Stimulated activated CD4-positive, alpha-beta T cell treated with anti-CD3 and anti-CD28 coated beads, Interleukin-12 subunit alpha, Interleukin-12 subunit beta, amount 100 ng/mL, for 4 hours (primary cell): Measurements from ENCODE around the gene ARL4C.

Experiments
- DNase-seq: peaks from one replicate; pipeline ENCODE4 v3.0.0-alpha.2; 2020

Gene ARL4C

DNA sequence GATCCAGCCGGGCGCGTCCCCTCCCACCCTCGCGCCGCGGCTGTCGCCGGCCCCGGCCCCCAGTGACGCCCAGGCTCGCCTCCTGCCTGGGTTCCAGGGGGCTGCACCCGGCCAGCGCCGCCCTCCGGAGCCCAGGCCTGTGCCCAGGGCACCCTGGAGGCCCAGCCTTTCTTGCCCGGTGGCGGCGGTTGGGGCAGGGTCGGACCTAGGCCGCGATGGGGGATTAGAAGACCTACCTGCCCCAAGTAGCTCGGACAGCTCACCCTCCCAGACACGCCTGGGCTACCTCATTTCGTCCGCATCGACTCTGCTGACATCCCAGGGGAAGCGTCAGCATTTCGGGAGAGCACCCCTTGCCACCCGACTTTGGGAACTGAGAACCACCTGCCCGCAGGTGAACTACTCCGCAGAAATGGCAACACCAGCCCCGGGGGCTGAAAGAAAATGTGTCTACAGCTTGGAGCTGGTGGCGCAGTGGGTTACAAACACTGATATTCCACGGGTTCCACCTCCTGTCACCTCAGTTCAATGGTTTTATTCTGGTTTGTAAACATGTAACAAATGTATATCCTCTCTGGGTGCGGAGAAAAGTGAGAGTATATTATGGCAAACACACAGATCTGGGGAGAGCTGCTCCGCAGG, 834 bp upstream of the ARL4C start:
- no peak for DNase-seq

GRCh38 chr2:234496055-234496834, 636 bp downstream of the ARL4C start:
- DNase-seq, result no peak

GRCh38 chr2:234495251-234496054, 1.4 kb downstream of the ARL4C start:
- DNase-seq, result no peak

DNA sequence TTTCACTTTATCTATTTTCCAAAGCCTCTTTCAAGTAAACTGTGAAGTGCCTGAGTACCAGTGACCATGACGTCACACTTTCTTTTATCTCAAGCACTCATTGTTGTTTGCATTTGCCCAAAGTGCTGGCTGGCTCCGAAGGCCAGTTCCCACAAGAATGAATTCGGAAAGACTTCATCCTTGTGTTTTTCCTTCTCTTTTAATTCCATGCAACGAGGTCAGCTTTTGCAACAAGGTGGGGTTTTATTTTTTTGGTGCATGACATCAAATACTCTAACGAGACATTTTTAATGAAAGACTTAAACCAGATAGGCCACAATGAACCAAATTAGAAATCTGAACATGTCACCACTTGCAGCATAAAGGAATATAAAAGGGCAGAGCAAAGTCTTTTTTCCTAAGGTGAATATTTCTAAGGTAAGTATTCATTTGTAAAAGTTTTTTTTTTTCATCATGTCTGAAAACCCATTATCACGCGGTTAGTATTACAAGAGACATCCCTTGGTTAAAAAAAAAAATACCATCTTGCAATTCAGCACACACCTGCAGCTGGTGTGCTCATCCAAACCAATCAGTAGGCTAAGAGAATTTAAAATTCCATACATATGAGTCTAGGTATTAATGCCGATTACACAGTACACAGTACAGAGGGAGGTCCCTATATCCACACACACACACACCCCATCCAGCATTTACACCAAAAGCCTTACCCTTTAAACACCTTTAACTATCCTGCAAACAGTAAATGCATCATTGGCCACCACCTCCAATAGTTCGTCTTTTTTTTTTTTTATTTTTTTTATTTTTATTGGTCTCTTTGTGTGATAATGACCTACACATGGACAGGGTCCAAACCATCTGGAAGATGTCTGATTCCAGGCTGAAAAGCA, 2.3 kb downstream of the ARL4C start:
- no peak for DNase-seq

- DNase-seq, result no peak
These were observed 3.1 kb downstream of the ARL4C start for GRCh38 chr2:234493796-234494195.

GRCh38 chr2:234492717-234493485, 4.0 kb downstream of the ARL4C start:
- DNase-seq, result no peak

DNA sequence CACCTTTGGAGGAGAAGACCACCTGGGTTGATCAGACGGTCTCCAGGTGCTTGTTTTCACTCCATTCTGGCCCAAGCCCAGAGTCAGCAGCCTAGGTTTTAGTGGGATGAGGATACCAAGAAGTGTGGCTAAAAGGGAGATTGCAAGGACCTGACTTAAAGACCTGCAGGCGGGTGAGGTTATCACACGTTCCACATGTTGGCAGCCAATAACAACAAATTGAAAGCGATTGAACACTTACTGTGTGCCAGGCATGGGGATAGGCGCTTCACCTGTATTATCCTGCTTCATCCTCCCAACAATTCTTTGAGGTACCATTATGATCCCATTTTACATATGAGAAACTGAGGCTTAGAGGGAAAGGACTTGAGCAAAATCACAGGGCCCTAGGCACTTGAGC, 5.0 kb downstream of the ARL4C start:
- no peak for DNase-seq

- no peak for DNase-seq
These were observed 5.6 kb downstream of the ARL4C start for GRCh38 chr2:234491281-234491680.

- DNase-seq, result no peak
These were observed 6.4 kb downstream of the ARL4C start for GRCh38 chr2:234490271-234491091.

DNA sequence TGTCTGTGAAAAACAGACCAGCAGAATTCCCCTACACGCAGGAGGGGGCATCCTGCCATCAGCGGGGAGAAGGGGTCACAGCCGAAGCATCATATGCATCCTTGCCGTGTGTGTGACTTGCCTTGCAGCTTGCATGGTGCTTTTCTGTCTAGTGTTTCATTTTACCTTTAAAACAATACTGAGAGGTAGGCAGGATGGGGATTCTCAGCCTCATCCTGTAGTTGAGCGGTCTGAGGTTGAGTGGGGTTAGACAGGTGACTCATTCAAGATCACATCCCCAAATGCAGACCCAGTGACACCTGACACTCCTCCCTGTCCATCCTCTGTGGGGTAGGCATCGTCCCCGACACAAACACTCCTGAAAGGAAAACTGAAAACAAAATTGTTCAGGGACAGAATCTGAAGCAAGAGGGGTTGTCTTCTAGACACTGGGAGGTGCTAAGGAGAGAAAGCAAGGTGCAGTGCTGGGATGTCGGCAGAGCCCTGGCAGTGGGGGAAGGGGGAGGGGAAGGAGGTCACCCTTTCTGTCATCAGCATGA, 7.9 kb downstream of the ARL4C start:
- DNase-seq, result no peak

DNA sequence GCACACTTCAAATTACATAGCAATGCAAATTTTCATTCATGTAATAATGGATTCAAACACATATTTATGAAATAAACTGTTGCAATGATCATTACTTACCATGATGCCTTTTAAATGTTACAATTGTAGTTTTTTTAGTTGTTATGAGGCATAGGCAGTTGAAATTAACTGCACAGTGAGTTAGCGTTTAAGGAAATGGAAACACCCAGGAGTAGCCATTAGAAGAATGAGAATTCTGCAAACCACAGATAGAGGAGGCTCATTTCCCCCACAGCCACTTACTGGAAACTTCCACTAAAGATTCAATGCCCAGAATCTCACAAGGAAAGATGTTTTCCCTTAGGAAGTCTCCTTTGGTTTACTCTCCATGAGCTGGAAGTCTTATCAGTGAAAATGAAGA, 8.4 kb downstream of the ARL4C start:
- no peak for DNase-seq

- no peak for DNase-seq
These were observed 9.5 kb downstream of the ARL4C start for GRCh38 chr2:234487356-234487755.

DNA sequence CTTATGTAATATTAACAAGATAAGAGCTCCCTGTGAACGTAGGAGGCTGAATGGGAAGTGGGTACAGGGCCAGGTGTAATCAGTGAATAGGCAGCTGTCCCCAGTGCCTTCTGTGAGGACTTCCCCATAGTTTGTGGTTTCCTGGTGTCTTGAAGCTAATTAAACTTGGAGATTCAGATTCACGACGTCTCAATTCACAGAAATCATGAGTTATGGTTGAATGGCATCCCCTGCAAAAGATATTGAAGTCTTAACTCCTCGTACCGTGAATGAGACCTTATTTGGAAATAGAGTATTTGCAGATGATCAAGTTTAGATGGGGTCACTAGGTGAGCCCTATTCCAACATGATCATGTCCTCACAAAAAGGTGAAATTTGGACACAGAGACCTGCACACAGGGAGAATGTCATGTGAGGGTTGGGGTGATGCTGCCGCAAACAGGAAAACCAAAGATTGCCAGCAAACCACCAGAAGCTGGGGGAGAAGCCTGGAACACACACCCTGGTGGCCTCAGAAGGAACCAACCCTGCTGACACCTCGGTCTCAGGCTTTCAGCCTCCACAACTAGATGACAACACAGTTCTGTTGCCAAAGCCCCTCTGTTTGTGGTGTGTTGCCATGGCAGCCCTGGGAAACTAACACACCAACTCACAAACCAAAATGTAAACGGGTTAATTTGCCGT, 13.2 kb downstream of the ARL4C start:
- no peak for DNase-seq

GRCh38 chr2:234481301-234481700, 15.6 kb downstream of the ARL4C start:
- DNase-seq, result no peak

GRCh38 chr2:234480337-234480736, 16.5 kb downstream of the ARL4C start:
- no peak for DNase-seq

DNA sequence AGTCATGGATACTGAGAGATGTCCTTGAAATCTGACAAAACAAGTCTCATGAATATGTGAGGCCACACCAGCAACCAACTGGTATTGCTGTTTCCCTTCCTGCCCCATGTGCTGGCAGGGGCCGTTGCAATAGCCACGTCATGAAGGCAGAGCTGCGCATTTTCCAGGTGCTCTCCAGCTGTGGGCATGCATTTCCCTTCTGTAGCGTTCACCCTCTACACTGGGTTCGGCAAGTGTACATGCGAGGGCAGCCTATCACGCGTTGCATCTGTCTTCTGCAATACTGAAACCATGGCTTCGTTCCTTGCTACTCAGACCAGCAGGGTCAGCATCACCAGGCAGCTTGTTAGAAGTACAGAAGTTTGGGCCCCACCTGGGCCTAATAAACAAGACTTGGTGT, 17.4 kb downstream of the ARL4C start:
- no peak for DNase-seq

DNA sequence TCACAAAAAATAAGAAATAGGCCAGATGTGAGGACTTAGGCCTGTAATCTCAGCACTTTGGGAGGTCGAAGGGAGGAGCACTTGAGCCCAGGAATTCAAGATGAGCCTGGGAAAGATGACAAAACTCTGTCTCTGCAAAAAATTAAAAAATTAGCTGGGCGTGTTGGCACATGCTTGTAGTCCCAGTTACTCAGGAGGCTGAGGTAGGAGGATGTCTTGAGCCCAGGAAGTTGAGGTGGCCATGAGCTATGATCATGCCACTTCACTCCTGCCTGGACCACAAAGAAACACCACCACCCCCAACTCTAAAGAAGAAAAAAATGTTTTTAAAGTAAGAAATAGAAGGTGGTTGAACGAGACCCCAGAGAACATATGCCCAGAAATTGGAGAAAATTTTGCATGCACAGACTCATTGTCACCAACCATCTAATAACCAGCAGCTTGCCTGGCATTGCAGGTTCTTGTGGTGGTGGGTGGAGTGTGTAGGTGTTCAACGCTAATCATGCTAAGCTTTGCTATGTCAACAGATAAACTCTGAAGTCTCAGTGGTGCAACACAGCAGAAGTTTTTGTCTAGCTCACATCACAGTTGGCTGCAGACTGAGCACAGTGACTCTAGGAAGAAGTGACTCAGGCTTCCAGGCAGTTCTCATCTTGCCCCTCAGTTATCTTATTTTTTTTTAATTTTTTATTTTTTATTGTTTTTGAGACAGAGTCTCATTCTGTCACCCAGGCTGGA, 18.6 kb downstream of the ARL4C start:
- DNase-seq, result no peak

GRCh38 chr2:234476766-234477165, 20.1 kb downstream of the ARL4C start:
- no peak for DNase-seq

- DNase-seq, result no peak
These were observed 22.2 kb downstream of the ARL4C start for GRCh38 chr2:234474654-234475053.
